Endothelial cell (in vitro differentiated cells): ENCODE data around the gene C12orf75. TPM values are rescaled to one million over a fixed set of nuclear protein-coding genes. Genes with fewer than 3 reads are reported as not detected.

Source experiments
- DNase-seq: peaks from one replicate; pipeline ENCODE4 v3.0.0; 2021; ENCODE audit warnings: low spot score
- H3K27ac Mint-ChIP-seq: one replicate; pipeline ENCODE4 v1.8.0; 2021; ENCODE audit warnings: mixed read lengths, inconsistent platforms; ENCODE audit not compliant: unreplicated experiment
- H3K27me3 Mint-ChIP-seq: one replicate; pipeline ENCODE4 v1.8.0; 2021; ENCODE audit warnings: mild to moderate bottlenecking, moderate library complexity, mixed read lengths, inconsistent platforms; ENCODE audit not compliant: unreplicated experiment
- H3K36me3 Mint-ChIP-seq: one replicate; pipeline ENCODE4 v1.8.0; 2021; ENCODE audit warnings: mild to moderate bottlenecking, low read depth, mixed read lengths, inconsistent platforms; ENCODE audit not compliant: unreplicated experiment
- H3K4me1 Mint-ChIP-seq: one replicate; pipeline ENCODE4 v1.8.0; 2021; ENCODE audit warnings: mild to moderate bottlenecking, mixed read lengths, inconsistent platforms; ENCODE audit not compliant: unreplicated experiment
- H3K4me3 Mint-ChIP-seq: one replicate; pipeline ENCODE4 v1.8.0; 2021; ENCODE audit warnings: mild to moderate bottlenecking, mixed read lengths, inconsistent platforms; ENCODE audit not compliant: unreplicated experiment
- H3K9me3 Mint-ChIP-seq: one replicate; pipeline ENCODE4 v1.8.0; 2021; ENCODE audit warnings: mixed read lengths, inconsistent platforms; ENCODE audit not compliant: unreplicated experiment
- CTCF ChIP-seq: fragments of 200-600 bp; sonication (generic); IDR thresholded peaks from one replicate; pipeline ENCODE4 v1.5.0; 2021; ENCODE audit warnings: antibody characterized with exemption; ENCODE audit not compliant: unreplicated experiment
- total RNA-seq: library from RNA; stranded (reverse); fragmentation: NEBNext Ultra II Directional; extraction: Animal tissue kit (Norgen Biotek cat#: 25700); gene quantifications from one replicate; pipeline ENCODE4 v1.2.1, GENCODE V29; 2021; ENCODE audit not compliant: unreplicated experiment

Gene C12orf75
- total RNA-seq, 1 donor from 2014 or later: 24.0 TPM

- Mint-ChIP-seq H3K4me1 (peaks cover 21% of the 10 kb centered on the region), H3K4me3 (no peak overlapping the region), H3K9me3 (no peaks in the 10 kb centered on the region), H3K36me3 (no peaks in the 10 kb centered on the region), H3K27ac (no peak overlapping the region), H3K27me3 (peaks cover 1% of the 10 kb centered on the region)
- no peak for TF ChIP-seq CTCF
- no peak for DNase-seq
Observed at GRCh38 chr12:105352940-105353635, 22.6 kb downstream of the C12orf75 start.

- no peak overlapping the region for H3K27ac Mint-ChIP-seq
- no peak for DNase-seq
- TF ChIP-seq CTCF: no peak
- H3K4me3 Mint-ChIP-seq: no peak overlapping the region
- no peaks in the 10 kb centered on the region for H3K36me3 Mint-ChIP-seq
- no peaks in the 10 kb centered on the region for H3K9me3 Mint-ChIP-seq
- peaks cover 1% of the 10 kb centered on the region for H3K27me3 Mint-ChIP-seq
- peaks cover 14% of the 10 kb centered on the region for H3K4me1 Mint-ChIP-seq
Observed at GRCh38 chr12:105355752-105356151, 25.3 kb downstream of the C12orf75 start.

GRCh38 chr12:105357162-105357691, 26.7 kb downstream of the C12orf75 start:
- peaks cover 9% of the 10 kb centered on the region for H3K4me1 Mint-ChIP-seq
- H3K27me3 Mint-ChIP-seq: peaks cover 1% of the 10 kb centered on the region
- H3K36me3 Mint-ChIP-seq: no peaks in the 10 kb centered on the region
- no peaks in the 10 kb centered on the region for H3K9me3 Mint-ChIP-seq
- no peak overlapping the region for H3K4me3 Mint-ChIP-seq
- no peak for TF ChIP-seq CTCF
- no peak overlapping the region for H3K27ac Mint-ChIP-seq
- no peak for DNase-seq

GRCh38 chr12:105358789-105359188, 28.3 kb downstream of the C12orf75 start:
- no peak for DNase-seq
- no peak for TF ChIP-seq CTCF
- no peak overlapping the region for H3K4me3 Mint-ChIP-seq
- no peaks in the 10 kb centered on the region for H3K9me3 Mint-ChIP-seq
- peaks cover 1% of the 10 kb centered on the region for H3K27me3 Mint-ChIP-seq
- H3K27ac Mint-ChIP-seq: peak overlapping the region; percentile 48
- H3K36me3 Mint-ChIP-seq: no peaks in the 10 kb centered on the region
- H3K4me1 Mint-ChIP-seq: peaks cover 3% of the 10 kb centered on the region

GRCh38 chr12:105359856-105360255, 29.4 kb downstream of the C12orf75 start:
- H3K27ac Mint-ChIP-seq: no peak overlapping the region
- peaks cover 3% of the 10 kb centered on the region for H3K4me1 Mint-ChIP-seq
- DNase-seq: no peak
- peaks cover 1% of the 10 kb centered on the region for H3K27me3 Mint-ChIP-seq
- no peaks in the 10 kb centered on the region for H3K9me3 Mint-ChIP-seq
- no peak overlapping the region for H3K4me3 Mint-ChIP-seq
- H3K36me3 Mint-ChIP-seq: no peaks in the 10 kb centered on the region
- no peak for TF ChIP-seq CTCF
